ENCODE measurements around the gene SPACA4.

The SPACA4 gene

GRCh38 chr19:48624067-48624594, 17.6 kb downstream of the SPACA4 start:
- Histone ChIP-seq H3K36me3 (ENCODE audit: insufficient read depth, low read length) (peaks cover 5% of the 10 kb centered on the region), H3K4me1 (ENCODE audit: insufficient read depth, low read length) (peaks cover 25% of the 10 kb centered on the region), H3K9me3 (ENCODE audit: low read length) (no peaks in the 10 kb centered on the region), H3K4me3 (ENCODE audit: low read depth in 1 of 2, low read length in 2 of 2) (peak overlapping the region; percentile 38 to 61), H3K27me3 (ENCODE audit: control insufficient read depth in 1 of 2, insufficient read depth in 2 of 2, low read length in 2 of 2) (no peaks in the 10 kb centered on the region), H3K27ac (ENCODE audit: low read depth, low read length) (peak overlapping the region; percentile 61), H3K9ac (ENCODE audit: low read length) (peak overlapping the region; percentile 33)

GRCh38 chr19:48624791-48625723, 18.5 kb downstream of the SPACA4 start:
- H3K4me1 ChIP-seq (ENCODE audit: insufficient read depth, low read length): peaks cover 27% of the 10 kb centered on the region
- no peak overlapping the region for H3K4me3 ChIP-seq (ENCODE audit: low read depth in 1 of 2, low read length in 2 of 2)
- peaks cover 8% of the 10 kb centered on the region for H3K36me3 ChIP-seq (ENCODE audit: insufficient read depth, low read length)
- H3K27ac ChIP-seq (ENCODE audit: low read depth, low read length): no peak overlapping the region
- no peaks in the 10 kb centered on the region for H3K9me3 ChIP-seq (ENCODE audit: low read length)
- H3K27me3 ChIP-seq (ENCODE audit: control insufficient read depth in 1 of 2, insufficient read depth in 2 of 2, low read length in 2 of 2): no peaks in the 10 kb centered on the region
- H3K9ac ChIP-seq (ENCODE audit: low read length): no peak overlapping the region

DNA sequence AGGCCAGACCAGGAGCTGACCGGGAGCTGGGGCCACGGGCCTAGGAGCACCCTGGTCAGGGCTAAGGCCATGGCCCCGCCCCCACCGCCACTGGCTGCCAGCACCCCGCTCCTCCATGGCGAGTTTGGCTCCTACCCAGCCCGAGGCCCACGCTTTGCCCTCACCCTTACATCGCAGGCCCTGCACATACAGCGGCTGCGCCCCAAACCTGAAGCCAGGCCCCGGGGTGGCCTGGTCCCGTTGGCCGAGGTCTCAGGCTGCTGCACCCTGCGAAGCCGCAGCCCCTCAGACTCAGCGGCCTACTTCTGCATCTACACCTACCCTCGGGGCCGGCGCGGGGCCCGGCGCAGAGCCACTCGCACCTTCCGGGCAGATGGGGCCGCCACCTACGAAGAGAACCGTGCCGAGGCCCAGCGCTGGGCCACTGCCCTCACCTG, 19.4 kb downstream of the SPACA4 start:
- no peak overlapping the region for H3K9ac ChIP-seq (ENCODE audit: low read length)
- peaks cover 36% of the 10 kb centered on the region for H3K4me1 ChIP-seq (ENCODE audit: insufficient read depth, low read length)
- H3K9me3 ChIP-seq (ENCODE audit: low read length): no peaks in the 10 kb centered on the region
- peaks cover 17% of the 10 kb centered on the region for H3K36me3 ChIP-seq (ENCODE audit: insufficient read depth, low read length)
- H3K27me3 ChIP-seq (ENCODE audit: control insufficient read depth in 1 of 2, insufficient read depth in 2 of 2, low read length in 2 of 2): no peaks in the 10 kb centered on the region
- no peak overlapping the region for H3K4me3 ChIP-seq (ENCODE audit: low read depth in 1 of 2, low read length in 2 of 2)
- H3K27ac ChIP-seq (ENCODE audit: low read depth, low read length): no peak overlapping the region

DNA sequence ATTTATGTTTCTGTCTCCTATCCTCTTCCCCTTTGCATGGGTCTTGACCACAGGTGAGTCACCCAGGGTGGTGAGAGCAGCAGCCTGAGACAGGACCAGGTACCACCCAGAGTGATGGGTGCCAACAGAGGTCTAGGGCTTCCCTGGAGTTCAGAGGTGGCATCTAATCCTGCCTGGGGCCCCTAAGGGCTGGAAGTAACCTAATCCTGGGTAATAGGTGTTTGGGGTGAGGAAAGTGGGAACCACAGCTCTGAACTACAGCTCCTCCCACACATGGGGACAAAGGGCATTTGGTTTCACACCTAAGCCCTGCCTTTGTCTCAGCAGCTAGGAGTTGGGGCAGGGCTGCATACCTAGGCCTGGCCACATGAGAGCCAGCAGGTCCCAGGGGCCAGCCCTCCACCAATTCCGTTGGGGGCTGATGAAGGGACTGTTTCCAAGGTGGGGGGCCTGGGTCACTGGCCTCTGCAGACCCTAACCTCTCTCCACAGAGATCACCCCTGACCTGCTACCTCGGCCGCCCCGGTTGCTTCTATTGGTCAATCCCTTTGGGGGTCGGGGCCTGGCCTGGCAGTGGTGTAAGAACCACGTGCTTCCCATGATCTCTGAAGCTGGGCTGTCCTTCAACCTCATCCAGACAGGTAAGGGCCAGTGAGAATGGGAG, 20.8 kb downstream of the SPACA4 start:
- Histone ChIP-seq H3K4me1 (ENCODE audit: insufficient read depth, low read length) (peaks cover 48% of the 10 kb centered on the region), H3K9me3 (ENCODE audit: low read length) (no peaks in the 10 kb centered on the region), H3K27ac (ENCODE audit: low read depth, low read length) (no peak overlapping the region), H3K36me3 (ENCODE audit: insufficient read depth, low read length) (peaks cover 30% of the 10 kb centered on the region), H3K9ac (ENCODE audit: low read length) (no peak overlapping the region), H3K27me3 (ENCODE audit: control insufficient read depth in 1 of 2, insufficient read depth in 2 of 2, low read length in 2 of 2) (no peaks in the 10 kb centered on the region), H3K4me3 (ENCODE audit: low read depth in 1 of 2, low read length in 2 of 2) (no peak overlapping the region)

GRCh38 chr19:48627865-48628314, 21.3 kb downstream of the SPACA4 start:
- H3K9me3 ChIP-seq (ENCODE audit: low read length): no peaks in the 10 kb centered on the region
- no peaks in the 10 kb centered on the region for H3K27me3 ChIP-seq (ENCODE audit: control insufficient read depth in 1 of 2, insufficient read depth in 2 of 2, low read length in 2 of 2)
- H3K4me1 ChIP-seq (ENCODE audit: insufficient read depth, low read length): peaks cover 53% of the 10 kb centered on the region
- H3K9ac ChIP-seq (ENCODE audit: low read length): no peak overlapping the region
- H3K4me3 ChIP-seq (ENCODE audit: low read depth in 1 of 2, low read length in 2 of 2): no peak overlapping the region
- H3K36me3 ChIP-seq (ENCODE audit: insufficient read depth, low read length): peaks cover 35% of the 10 kb centered on the region
- no peak overlapping the region for H3K27ac ChIP-seq (ENCODE audit: low read depth, low read length)

- no peak overlapping the region for H3K4me3 ChIP-seq (ENCODE audit: low read depth in 1 of 2, low read length in 2 of 2)
- H3K9me3 ChIP-seq (ENCODE audit: low read length): no peaks in the 10 kb centered on the region
- H3K27ac ChIP-seq (ENCODE audit: low read depth, low read length): peak overlapping the region; percentile 41
- no peaks in the 10 kb centered on the region for H3K27me3 ChIP-seq (ENCODE audit: control insufficient read depth in 1 of 2, insufficient read depth in 2 of 2, low read length in 2 of 2)
- no peak overlapping the region for H3K9ac ChIP-seq (ENCODE audit: low read length)
- H3K4me1 ChIP-seq (ENCODE audit: insufficient read depth, low read length): peaks cover 54% of the 10 kb centered on the region
- peaks cover 43% of the 10 kb centered on the region for H3K36me3 ChIP-seq (ENCODE audit: insufficient read depth, low read length)
Measured at GRCh38 chr19:48628486-48629296, 22.1 kb downstream of the SPACA4 start.

GRCh38 chr19:48629297-48629598, 22.7 kb downstream of the SPACA4 start:
- no peak overlapping the region for H3K4me3 ChIP-seq (ENCODE audit: low read depth in 1 of 2, low read length in 2 of 2)
- no peaks in the 10 kb centered on the region for H3K9me3 ChIP-seq (ENCODE audit: low read length)
- H3K36me3 ChIP-seq (ENCODE audit: insufficient read depth, low read length): peaks cover 44% of the 10 kb centered on the region
- peak overlapping the region; percentile 41 for H3K27ac ChIP-seq (ENCODE audit: low read depth, low read length)
- H3K27me3 ChIP-seq (ENCODE audit: control insufficient read depth in 1 of 2, insufficient read depth in 2 of 2, low read length in 2 of 2): no peaks in the 10 kb centered on the region
- peaks cover 57% of the 10 kb centered on the region for H3K4me1 ChIP-seq (ENCODE audit: insufficient read depth, low read length)
- no peak overlapping the region for H3K9ac ChIP-seq (ENCODE audit: low read length)

DNA sequence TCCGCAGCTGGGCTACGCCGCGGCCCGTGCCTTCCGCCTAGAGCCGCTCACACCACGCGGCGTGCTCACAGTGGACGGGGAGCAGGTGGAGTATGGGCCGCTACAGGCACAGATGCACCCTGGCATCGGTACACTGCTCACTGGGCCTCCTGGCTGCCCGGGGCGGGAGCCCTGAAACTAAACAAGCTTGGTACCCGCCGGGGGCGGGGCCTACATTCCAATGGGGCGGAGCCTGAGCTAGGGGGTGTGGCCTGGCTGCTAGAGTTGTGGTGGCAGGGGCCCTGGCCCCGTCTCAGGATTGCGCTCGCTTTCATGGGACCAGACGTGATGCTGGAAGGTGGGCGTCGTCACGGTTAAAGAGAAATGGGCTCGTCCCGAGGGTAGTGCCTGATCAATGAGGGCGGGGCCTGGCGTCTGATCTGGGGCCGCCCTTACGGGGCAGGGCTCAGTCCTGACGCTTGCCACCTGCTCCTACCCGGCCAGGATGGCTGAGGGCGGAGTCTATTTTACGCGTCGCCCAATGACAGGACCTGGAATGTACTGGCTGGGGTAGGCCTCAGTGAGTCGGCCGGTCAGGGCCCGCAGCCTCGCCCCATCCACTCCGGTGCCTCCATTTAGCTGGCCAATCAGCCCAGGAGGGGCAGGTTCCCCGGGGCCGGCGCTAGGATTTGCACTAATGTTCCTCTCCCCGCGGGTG, 23.2 kb downstream of the SPACA4 start:
- Histone ChIP-seq H3K4me3 (ENCODE audit: low read depth in 1 of 2, low read length in 2 of 2) (no peak overlapping the region), H3K27me3 (ENCODE audit: control insufficient read depth in 1 of 2, insufficient read depth in 2 of 2, low read length in 2 of 2) (no peaks in the 10 kb centered on the region), H3K36me3 (ENCODE audit: insufficient read depth, low read length) (peaks cover 44% of the 10 kb centered on the region), H3K9ac (ENCODE audit: low read length) (no peak overlapping the region), H3K9me3 (ENCODE audit: low read length) (no peaks in the 10 kb centered on the region), H3K27ac (ENCODE audit: low read depth, low read length) (peak overlapping the region; percentile 41), H3K4me1 (ENCODE audit: insufficient read depth, low read length) (peaks cover 54% of the 10 kb centered on the region)

- Histone ChIP-seq H3K27me3 (ENCODE audit: control insufficient read depth in 1 of 2, insufficient read depth in 2 of 2, low read length in 2 of 2) (no peaks in the 10 kb centered on the region), H3K36me3 (ENCODE audit: insufficient read depth, low read length) (peaks cover 44% of the 10 kb centered on the region), H3K9ac (ENCODE audit: low read length) (no peak overlapping the region), H3K4me1 (ENCODE audit: insufficient read depth, low read length) (peaks cover 54% of the 10 kb centered on the region), H3K9me3 (ENCODE audit: low read length) (no peaks in the 10 kb centered on the region), H3K27ac (ENCODE audit: low read depth, low read length) (peak overlapping the region; percentile 41), H3K4me3 (ENCODE audit: low read depth in 1 of 2, low read length in 2 of 2) (no peak overlapping the region)
Measured at GRCh38 chr19:48630296-48631063, 23.9 kb downstream of the SPACA4 start.

- H3K36me3 ChIP-seq (ENCODE audit: insufficient read depth, low read length): peaks cover 44% of the 10 kb centered on the region
- no peaks in the 10 kb centered on the region for H3K27me3 ChIP-seq (ENCODE audit: control insufficient read depth in 1 of 2, insufficient read depth in 2 of 2, low read length in 2 of 2)
- H3K4me1 ChIP-seq (ENCODE audit: insufficient read depth, low read length): peaks cover 54% of the 10 kb centered on the region
- no peaks in the 10 kb centered on the region for H3K9me3 ChIP-seq (ENCODE audit: low read length)
- H3K4me3 ChIP-seq (ENCODE audit: low read depth in 1 of 2, low read length in 2 of 2): no peak overlapping the region
- no peak overlapping the region for H3K27ac ChIP-seq (ENCODE audit: low read depth, low read length)
- no peak overlapping the region for H3K9ac ChIP-seq (ENCODE audit: low read length)
Measured at GRCh38 chr19:48631225-48631624, 24.7 kb downstream of the SPACA4 start.

Measured in muscle layer of colon (tissue), 2 donors.